ENCODE results near the gene ACTMAP.

DNA sequence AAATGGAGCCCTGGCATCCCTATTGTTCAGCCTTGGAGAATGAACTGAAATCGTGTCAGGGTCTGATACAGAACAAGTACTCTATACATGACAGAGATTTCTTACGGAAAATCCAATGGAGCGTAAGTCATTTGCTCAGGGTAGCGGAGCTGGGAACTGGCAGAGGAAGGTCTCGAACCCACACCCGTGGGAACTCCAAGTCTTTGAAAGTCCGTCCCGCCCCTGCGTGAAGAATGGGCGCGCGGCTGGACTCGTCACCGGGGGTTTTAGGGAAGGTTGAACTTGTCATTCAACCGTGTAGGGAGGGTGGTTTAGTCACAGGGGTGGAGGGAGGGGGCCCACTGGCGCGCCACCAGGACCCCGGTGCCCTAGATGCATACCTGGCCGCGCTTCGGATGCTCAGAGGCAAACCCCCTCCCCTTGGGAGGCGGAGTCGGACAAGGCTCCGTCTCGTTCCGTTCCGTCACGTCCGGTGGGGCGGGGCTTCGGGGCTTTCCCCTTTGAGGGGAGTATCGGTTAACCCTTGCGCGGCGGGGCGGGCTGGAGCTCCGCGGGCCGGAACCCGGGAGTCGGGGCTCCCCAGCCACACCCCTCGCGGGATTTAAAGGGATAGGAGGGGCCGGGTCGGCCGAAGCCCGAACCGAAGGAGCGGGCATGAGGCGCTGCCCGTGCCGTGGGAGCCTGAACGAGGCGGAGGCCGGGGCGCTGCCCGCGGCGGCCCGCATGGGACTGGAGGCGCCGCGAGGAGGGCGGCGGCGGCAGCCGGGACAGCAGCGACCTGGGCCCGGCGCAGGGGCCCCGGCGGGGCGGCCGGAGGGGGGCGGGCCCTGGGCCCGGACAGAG lies 33.6 kb downstream of the ACTMAP start, which contains the start of the genes COQ8B and ITPKC:
- TF ChIP-seq, protein P1, sequence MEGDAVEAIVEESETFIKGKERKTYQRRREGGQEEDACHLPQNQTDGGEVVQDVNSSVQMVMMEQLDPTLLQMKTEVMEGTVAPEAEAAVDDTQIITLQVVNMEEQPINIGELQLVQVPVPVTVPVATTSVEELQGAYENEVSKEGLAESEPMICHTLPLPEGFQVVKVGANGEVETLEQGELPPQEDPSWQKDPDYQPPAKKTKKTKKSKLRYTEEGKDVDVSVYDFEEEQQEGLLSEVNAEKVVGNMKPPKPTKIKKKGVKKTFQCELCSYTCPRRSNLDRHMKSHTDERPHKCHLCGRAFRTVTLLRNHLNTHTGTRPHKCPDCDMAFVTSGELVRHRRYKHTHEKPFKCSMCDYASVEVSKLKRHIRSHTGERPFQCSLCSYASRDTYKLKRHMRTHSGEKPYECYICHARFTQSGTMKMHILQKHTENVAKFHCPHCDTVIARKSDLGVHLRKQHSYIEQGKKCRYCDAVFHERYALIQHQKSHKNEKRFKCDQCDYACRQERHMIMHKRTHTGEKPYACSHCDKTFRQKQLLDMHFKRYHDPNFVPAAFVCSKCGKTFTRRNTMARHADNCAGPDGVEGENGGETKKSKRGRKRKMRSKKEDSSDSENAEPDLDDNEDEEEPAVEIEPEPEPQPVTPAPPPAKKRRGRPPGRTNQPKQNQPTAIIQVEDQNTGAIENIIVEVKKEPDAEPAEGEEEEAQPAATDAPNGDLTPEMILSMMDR (IDR thresholded peaks at IDR 0.05) = peak in 4 of 6 experiments; percentile 13 to 48 (median 30)
- TF ChIP-seq POLR2A (IDR thresholded peaks at IDR 0.05) = peak in 1 of 2 donors; percentile 80

Data from thyroid gland (tissue), 4 donors.